Left renal cortex interstitium (tissue), 4 donors: ENCODE measurements around the gene ZNF322. TPM values are rescaled to one million over a fixed set of nuclear protein-coding genes. Genes with fewer than 3 reads are reported as not detected.
A peak's percentile ranks its signal among the peaks of the same experiment; 100 is the strongest.

Experiments
- DNase-seq, 4 donors: peaks; one replicate each; pipeline ENCODE4 v3.0.0-alpha.2; 2013; ENCODE audit warnings: low read depth in 4 of 4, low spot score in 2 of 4, missing footprints in 1 of 4
- polyA plus RNA-seq, 4 donors: library from polyadenylated mRNA; unstranded; fragments of 120-200 nt; gene quantifications; one replicate each; pipeline ENCODE4 v1.2.1, GENCODE V29; 2013; ENCODE audit not compliant: insufficient read length in 4 of 4

ZNF322 gene
- polyA plus RNA-seq, 4 donors: 36.3 to 42.6 (median 39.7) TPM

DNA sequence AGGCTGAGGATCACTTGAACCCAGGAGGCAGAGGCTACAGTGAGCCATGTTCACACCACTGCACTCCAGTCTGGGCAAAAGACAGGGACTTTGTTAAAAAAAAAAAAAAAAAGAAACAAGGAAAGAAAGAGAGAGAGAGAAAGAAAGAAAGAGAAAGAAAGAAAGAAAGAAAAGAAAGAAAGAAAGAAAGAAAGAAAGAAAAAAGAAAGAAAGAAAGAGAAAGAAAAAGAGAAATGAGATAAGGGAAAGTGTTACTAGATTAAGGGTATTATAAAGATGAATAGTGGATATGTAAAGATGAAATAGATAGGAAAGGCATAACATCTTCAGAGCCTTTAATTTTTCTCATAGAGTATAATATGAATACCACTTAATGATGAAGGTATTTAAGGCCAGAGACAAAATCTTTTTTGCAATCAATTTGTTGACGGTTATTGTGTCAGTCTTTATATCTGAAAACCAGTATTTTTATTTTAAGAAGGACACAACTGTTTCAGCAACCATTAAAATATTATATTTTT is 36.1 kb downstream of the ZNF322 start:
- DNase-seq: no peak

GRCh38 chr6:26613689-26614683 is 45.6 kb downstream of the ZNF322 start:
- DNase-seq: no peak

DNA sequence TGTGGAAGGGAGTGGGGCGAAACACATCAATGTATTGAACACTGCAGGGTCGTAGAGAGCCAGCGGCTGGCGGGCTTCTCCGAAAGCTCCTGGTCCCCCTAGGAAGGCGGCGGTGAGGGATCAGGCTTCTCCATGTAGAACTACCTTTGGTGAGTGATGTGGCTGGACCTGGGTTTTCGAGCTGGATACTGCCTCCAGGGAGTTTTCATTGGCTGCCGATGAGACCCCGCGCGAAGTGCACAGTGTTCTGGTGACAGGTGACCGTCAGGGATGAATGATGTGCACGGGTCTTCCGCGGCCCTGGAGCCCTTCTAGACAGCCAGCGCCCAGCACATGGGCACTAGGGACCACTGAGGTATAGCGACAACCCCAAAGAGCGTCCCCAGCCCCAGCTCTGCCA is 46.3 kb downstream of the ZNF322 start:
- DNase-seq: no peak

DNA sequence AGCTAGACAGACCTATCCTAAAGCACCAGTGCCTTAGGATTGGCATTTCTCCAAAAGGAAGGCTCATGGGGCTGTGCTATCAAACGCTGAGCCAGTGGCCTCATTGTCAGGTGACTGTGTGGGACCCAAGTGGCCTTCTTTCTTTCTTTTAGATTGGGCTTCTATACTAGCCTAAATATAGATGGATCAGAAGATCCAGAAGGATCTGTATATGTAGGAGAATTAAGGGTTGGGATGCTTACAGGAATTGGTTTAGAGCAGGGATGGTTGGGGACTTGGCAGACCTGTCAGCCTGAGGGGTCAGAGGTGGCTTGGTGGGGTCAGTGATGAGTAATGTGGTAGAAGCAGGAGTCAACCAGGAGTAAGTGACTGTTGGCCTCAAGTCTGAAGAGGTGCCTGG is 47.9 kb downstream of the ZNF322 start:
- DNase-seq: no peak

- DNase-seq: no peak
Measured at GRCh38 chr6:26609463-26609862, 50.1 kb downstream of the ZNF322 start.

- DNase-seq: no peak
Measured at GRCh38 chr6:26607434-26608230, 51.9 kb downstream of the ZNF322 start.

DNA sequence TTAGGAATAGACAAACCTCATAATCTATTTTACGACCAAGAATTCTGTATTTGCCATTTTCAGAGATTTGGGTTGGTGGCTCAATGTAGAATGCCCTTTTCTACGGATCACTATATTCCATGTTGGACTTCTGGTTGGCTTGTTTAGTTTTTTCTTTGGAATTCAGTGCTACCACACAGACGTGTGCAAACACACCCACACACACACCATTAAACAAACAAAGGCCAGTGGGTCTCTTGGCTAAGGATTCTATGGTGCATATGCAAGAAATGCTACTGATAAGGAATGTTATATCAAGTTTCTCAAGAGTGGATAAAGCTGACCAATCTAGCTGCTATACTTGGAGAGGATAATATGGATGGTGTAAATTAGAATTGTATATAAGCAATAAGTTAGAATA is 54.7 kb downstream of the ZNF322 start:
- no peak for DNase-seq

- DNase-seq: no peak
Measured at GRCh38 chr6:26604026-26604425, 55.5 kb downstream of the ZNF322 start.

- no peak for DNase-seq
Measured at GRCh38 chr6:26602262-26602661, 57.3 kb downstream of the ZNF322 start.

DNA sequence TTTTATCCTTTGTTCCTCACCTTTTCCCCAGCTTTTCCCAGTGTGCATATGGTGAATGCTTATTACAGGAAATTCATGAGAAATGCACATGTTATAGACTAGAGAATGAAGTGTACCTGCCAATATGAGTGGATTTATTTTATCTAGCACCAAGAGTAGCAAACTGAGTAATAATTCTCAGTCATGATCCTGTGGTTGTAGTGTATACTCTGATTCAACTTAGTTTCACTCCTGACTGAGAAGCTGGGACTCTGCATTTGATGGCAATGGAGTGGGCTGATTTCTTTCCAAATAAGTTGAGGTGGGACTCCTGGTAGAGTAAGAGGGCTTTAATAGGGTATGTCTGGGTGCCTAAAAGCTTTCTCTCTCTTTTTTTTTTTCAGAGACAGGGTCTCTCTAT is 58.8 kb downstream of the ZNF322 start:
- DNase-seq: no peak

DNA sequence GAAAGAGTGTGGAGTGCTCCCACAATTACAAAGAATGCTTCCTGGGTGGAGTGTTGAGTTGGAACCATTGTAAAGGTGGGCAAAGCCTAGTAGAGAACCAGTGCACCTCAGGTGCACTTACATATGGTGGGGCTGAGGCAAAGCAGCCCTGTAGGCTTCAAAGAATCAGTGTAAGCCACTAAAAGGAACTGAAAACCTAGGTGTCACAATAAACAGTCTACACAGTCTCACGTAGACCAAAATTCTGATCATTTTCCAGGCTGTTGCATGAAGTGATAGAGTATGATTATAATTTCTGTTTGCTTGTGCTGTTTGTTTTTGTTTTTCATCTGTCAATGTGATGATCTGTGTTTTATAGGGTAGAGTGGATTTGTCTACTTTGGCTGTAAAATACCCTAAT is 60.0 kb downstream of the ZNF322 start:
- no peak for DNase-seq

DNA sequence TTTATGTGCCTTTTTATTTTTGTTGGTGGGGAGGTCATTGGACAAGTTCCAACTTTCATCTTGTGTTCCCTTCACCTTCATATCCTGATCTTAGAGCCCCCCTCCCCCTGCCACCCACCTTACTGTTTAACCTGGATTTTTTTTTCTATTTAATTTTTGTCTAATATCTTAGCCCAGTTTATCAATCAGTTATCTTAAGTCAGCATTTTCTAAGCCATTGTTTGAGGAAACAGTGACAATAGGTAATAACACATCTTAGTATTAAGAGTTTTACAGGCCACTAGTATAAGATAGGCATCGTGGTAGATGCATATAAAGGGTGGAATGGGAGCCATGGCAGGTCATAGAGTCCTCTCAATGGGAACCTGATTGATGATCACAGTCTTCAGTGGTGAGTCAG is 60.4 kb downstream of the ZNF322 start:
- no peak for DNase-seq

- DNase-seq: no peak
Measured at GRCh38 chr6:26598267-26598666, 61.3 kb downstream of the ZNF322 start.

- DNase-seq: no peak
Measured at GRCh38 chr6:26597821-26598220, 61.7 kb downstream of the ZNF322 start.

DNA sequence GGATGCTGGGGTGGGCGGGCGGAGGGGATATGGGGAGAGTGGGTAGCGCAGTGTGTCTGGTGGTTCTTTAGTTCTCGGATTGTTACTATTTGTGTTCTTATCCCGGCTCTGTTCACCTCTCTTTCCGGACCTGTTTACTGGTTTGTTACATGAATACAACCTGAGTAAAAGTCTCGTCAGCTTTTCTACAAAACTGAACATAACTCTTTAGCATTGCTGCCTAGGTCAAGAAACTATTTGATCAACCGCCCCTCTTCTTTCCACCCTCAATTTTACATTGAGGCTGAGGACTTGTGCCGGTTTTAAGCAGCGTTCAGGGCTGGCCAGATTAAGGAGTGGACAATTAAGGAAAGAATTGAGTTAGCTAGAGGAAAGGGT is 62.2 kb downstream of the ZNF322 start:
- DNase-seq: no peak

GRCh38 chr6:26596579-26597388 is 62.8 kb downstream of the ZNF322 start, which contains the start of gene ABT1:
Gene ABT1, plus strand, starts transcription at chr6:26596953. Its CDS starts 30 bp downstream, at chr6:26596983.
- DNase-seq: peak; percentile 94 to 99 (median 96)

GRCh38 chr6:26595669-26596269 is 63.8 kb downstream of the ZNF322 start:
- peak; percentile 81 to 86 (median 84) for DNase-seq

- DNase-seq: no peak
Measured at GRCh38 chr6:26594730-26595632, 64.6 kb downstream of the ZNF322 start.

- DNase-seq: no peak
Measured at GRCh38 chr6:26594131-26594498, 65.4 kb downstream of the ZNF322 start.
